GM18861 (cell line): ENCODE measurements around the gene INTS4.
"Not testable (repeated sequence)": the region's sequence is repeated elsewhere in the genome, so short reads cannot be mapped to it uniquely, and the experiment has no call there.

Source experiments
- ATAC-seq: cut with Tn5 transposase; IDR thresholded peaks from one replicate; pipeline ENCODE4 v1.9.1; 2021; ENCODE audit not compliant: unreplicated experiment

Gene INTS4

GRCh38 chr11:77994434-77995362 is at the start of gene INTS4:
Gene INTS4 (minus strand): TSS chr11:77994668. CDS start chr11:77994643, 25 bp downstream.
- ATAC-seq = peak; percentile 95

GRCh38 chr11:78041843-78042440 is 47.5 kb upstream of the INTS4 start:
- no peak for ATAC-seq

GRCh38 chr11:78041380-78041719 is 46.9 kb upstream of the INTS4 start:
- not testable (repeated sequence) for ATAC-seq

GRCh38 chr11:78040691-78041379 is 46.4 kb upstream of the INTS4 start:
- no peak for ATAC-seq

- peak; percentile 73 for ATAC-seq
Observed at GRCh38 chr11:78039919-78040671, 45.6 kb upstream of the INTS4 start.

GRCh38 chr11:78039391-78039918 is 45.0 kb upstream of the INTS4 start:
- no peak for ATAC-seq

GRCh38 chr11:78038697-78039313 is 44.3 kb upstream of the INTS4 start:
- ATAC-seq = no peak

GRCh38 chr11:78037825-78038620 is 43.6 kb upstream of the INTS4 start:
- ATAC-seq = no peak

- ATAC-seq = no peak
Observed at GRCh38 chr11:78037056-78037455, 42.6 kb upstream of the INTS4 start.

GRCh38 chr11:78036313-78036712 is 41.8 kb upstream of the INTS4 start:
- ATAC-seq = no peak

- ATAC-seq = no peak
Observed at GRCh38 chr11:78034623-78035022, 40.2 kb upstream of the INTS4 start.

- ATAC-seq = no peak
Observed at GRCh38 chr11:78033040-78033439, 38.6 kb upstream of the INTS4 start.

GRCh38 chr11:78032090-78032489 is 37.6 kb upstream of the INTS4 start:
- no peak for ATAC-seq

- peak; percentile 90 for ATAC-seq
Observed at GRCh38 chr11:78031629-78032028, 37.2 kb upstream of the INTS4 start.

GRCh38 chr11:78030429-78031325 is 36.2 kb upstream of the INTS4 start:
- ATAC-seq = no peak

- ATAC-seq = not testable (repeated sequence)
Observed at GRCh38 chr11:78028423-78028822, 34.0 kb upstream of the INTS4 start.

- no peak for ATAC-seq
Observed at GRCh38 chr11:78027759-78028158, 33.3 kb upstream of the INTS4 start.

GRCh38 chr11:78025378-78025777 is 30.9 kb upstream of the INTS4 start:
- ATAC-seq = no peak

- ATAC-seq = no peak
Observed at GRCh38 chr11:78023426-78023825, 29.0 kb upstream of the INTS4 start.
